HCT116 (cell line): ENCODE measurements around the gene TENT4A. TPM values are rescaled to one million over a fixed set of nuclear protein-coding genes. Genes with fewer than 3 reads are reported as not detected.

ENCODE experiments used
- ATAC-seq: fragments of 200-7000 bp; cut with Tn5 transposase; 2 replicates; pipeline ENCODE4 v1.9.1; 2020; ENCODE audit warnings: mild to moderate bottlenecking, moderate library complexity
- BruUV-seq: library from RNA; stranded (reverse); fragments of 400-500 nt; replicated peaks from 2 replicates; lab custom pipeline; 2021; lab: Mats Ljungman, UMichigan
- CTCF ChIA-PET: fragments of 300-600 bp; sonication (Branson Sonifier 250); formaldehyde crosslinking; loops from one replicate; lab custom pipeline; 2021; ENCODE audit warnings: antibody characterized with exemption; lab: Charles Lee
- POLR2A ChIA-PET: fragments of 300-600, 350-600 bp; sonication (Branson Sonifier 250); formaldehyde crosslinking; loops from one replicate; lab custom pipeline; 2021; ENCODE audit warnings: antibody characterized with exemption; lab: Charles Lee
- RAD21 ChIA-PET, 2 experiments: fragments of 300-600 bp; sonication (Branson Sonifier 250); formaldehyde crosslinking; loops; one replicate each; lab custom pipeline; 2023; ENCODE audit warnings: low total read pairs in 2 of 2; ENCODE audit not compliant: uncharacterized antibody in 2 of 2, unreplicated experiment in 2 of 2, low non-redundant PET in 1 of 2; lab: Charles Lee
- DNase-seq: peaks from one replicate; pipeline ENCODE4 v3.0.0-alpha.2; 2010; ENCODE audit warnings: low read depth, low spot score
- H2AFZ ChIP-seq: fragments of 200-600 bp; shearing (Covaris generic), sonication (generic); 2 replicates; pipeline ENCODE4 v1.6.1; 2017; ENCODE audit warnings: low read depth, mixed run types, mixed read lengths, antibody characterized with exemption, low read length; ENCODE audit not compliant: poor library complexity, severe bottlenecking
- H3K27ac ChIP-seq: 2 replicates; pipeline ENCODE4 v1.5.1; 2012; ENCODE audit warnings: low read depth, low read length
- H3K27me3 ChIP-seq: fragments of 200-600 bp; sonication (generic); 2 replicates; pipeline ENCODE4 v1.6.1; 2016; ENCODE audit warnings: mixed run types, low read length, mixed read lengths; ENCODE audit not compliant: insufficient read depth
- H3K36me3 ChIP-seq, 2 experiments: fragments of 200-500 bp in 1 of 2; fragments of 200-600 bp in 1 of 2; sonication (Bioruptor generic) in 1 of 2; sonication (generic) in 1 of 2; 2 replicates each; pipeline versions ENCODE4 v1.5.1 to v1.6.1; 2014 to 2016; ENCODE audit warnings: low read length in 2 of 2, inconsistent platforms in 1 of 2, mixed read lengths in 1 of 2, mixed run types in 1 of 2; ENCODE audit not compliant: insufficient read depth in 2 of 2, control insufficient read depth in 1 of 2
- H3K4me1 ChIP-seq, 2 experiments: fragments of 200-600 bp in 1 of 2; sonication (generic) in 1 of 2; 2 replicates each; pipeline versions ENCODE4 v1.5.1 to v1.6.1; 2012 to 2017; ENCODE audit warnings: low read length in 2 of 2, inconsistent platforms in 1 of 2, mild to moderate bottlenecking in 1 of 2, mixed read lengths in 1 of 2, mixed run types in 1 of 2, moderate library complexity in 1 of 2; ENCODE audit not compliant: insufficient read depth in 2 of 2, control insufficient read depth in 1 of 2
- H3K4me2 ChIP-seq: fragments of 200-600 bp; sonication (generic); 2 replicates; pipeline ENCODE4 v1.6.1; 2017; ENCODE audit warnings: mixed run types, low read length, mixed read lengths
- H3K4me3 ChIP-seq, 2 experiments: fragments of 200-600 bp in 1 of 2; sonication (generic) in 1 of 2; replicated peaks in 1 of 2; 2 replicates each; pipeline ENCODE4 v1.5.1; 2011 to 2016; ENCODE audit warnings: low read length in 2 of 2, control low read depth in 1 of 2, low read depth in 1 of 2, mild to moderate bottlenecking in 1 of 2, mixed read lengths in 1 of 2, mixed run types in 1 of 2
- H3K79me2 ChIP-seq: fragments of 200-600 bp; sonication (generic); 2 replicates; pipeline ENCODE4 v1.6.1; 2017; ENCODE audit warnings: mild to moderate bottlenecking, mixed run types, low read length, moderate library complexity, mixed read lengths; ENCODE audit not compliant: insufficient read depth
- H3K9ac ChIP-seq: fragments of 200-600 bp; sonication (generic); 2 replicates; pipeline ENCODE4 v1.6.1; 2016; ENCODE audit warnings: low read length, mixed read lengths
- H3K9me2 ChIP-seq: fragments of 200-600 bp; sonication (generic), shearing (Covaris generic); 2 replicates; pipeline ENCODE4 v1.6.1; 2017; ENCODE audit warnings: mixed run types, mild to moderate bottlenecking, moderate library complexity; ENCODE audit not compliant: insufficient read depth
- H3K9me3 ChIP-seq, 2 experiments: fragments of 200-500 bp in 1 of 2; fragments of 200-600 bp in 1 of 2; sonication (Bioruptor generic) in 1 of 2; sonication (generic) in 1 of 2; 2 replicates each; pipeline ENCODE4 v1.6.1; 2014 to 2017; ENCODE audit warnings: low read length in 2 of 2, mixed read lengths in 2 of 2, inconsistent platforms in 1 of 2, low read depth in 1 of 2, mild to moderate bottlenecking in 1 of 2, mixed run types in 1 of 2, moderate library complexity in 1 of 2; ENCODE audit not compliant: control insufficient read depth in 1 of 2, insufficient read depth in 1 of 2
- H4K20me1 ChIP-seq: fragments of 200-600 bp; sonication (generic), shearing (Covaris generic); 2 replicates; pipeline ENCODE4 v1.6.1; 2017; ENCODE audit warnings: mixed run types, mild to moderate bottlenecking, moderate library complexity; ENCODE audit not compliant: insufficient read depth
- CBX3 ChIP-seq: IDR thresholded peaks from 2 replicates; pipeline ENCODE4 v1.6.1; 2012; ENCODE audit warnings: low read depth
- CEBPB ChIP-seq: IDR thresholded peaks from 2 replicates; pipeline ENCODE4 v1.6.1; 2012; ENCODE audit warnings: low read depth
- FOSL1 ChIP-seq: IDR thresholded peaks from 2 replicates; pipeline ENCODE4 v1.6.1; 2012; ENCODE audit warnings: low read depth
- JUND ChIP-seq: IDR thresholded peaks from 2 replicates; pipeline ENCODE4 v1.6.1; 2012
- POLR2AphosphoS5 ChIP-seq: IDR thresholded peaks from 2 replicates; pipeline ENCODE4 v1.6.1; 2011; ENCODE audit warnings: mild to moderate bottlenecking, low read depth, low read length, moderate library complexity
- RAD21 ChIP-seq: IDR thresholded peaks from 2 replicates; pipeline ENCODE4 v1.6.1; 2012; ENCODE audit warnings: low read depth, mild to moderate bottlenecking
- SP1 ChIP-seq: IDR thresholded peaks from 2 replicates; pipeline ENCODE4 v1.6.1; 2012; ENCODE audit warnings: low read depth
- TCF7L2 ChIP-seq: IDR thresholded peaks from 2 replicates; pipeline ENCODE4 v1.7.0; 2011; ENCODE audit warnings: borderline replicate concordance, inconsistent platforms; ENCODE audit not compliant: insufficient read depth, insufficient read length; ENCODE audit errors: extremely low read depth
- ZFX ChIP-seq: fragments of 450-650 bp; IDR thresholded peaks from 2 replicates; pipeline ENCODE4 v1.6.1; 2017
- intact Hi-C: fragments of 100-400 bp; cut with micrococcal nuclease; formaldehyde crosslinking; loops from 2 replicates; pipeline ENCODE4 v1.10.0; 2022
- total RNA-seq: library from RNA; stranded (reverse); gene quantifications from one replicate; pipeline ENCODE4 v1.2.1, GENCODE V29; 2021; ENCODE audit not compliant: unreplicated experiment
- TF ChIP-seq, protein P1 (sequence below): IDR thresholded peaks from 2 replicates; pipeline ENCODE4 v1.6.1; 2011; ENCODE audit warnings: mild to moderate bottlenecking, low read length, moderate library complexity; ENCODE audit not compliant: insufficient replicate concordance; ENCODE audit errors: extremely low read depth
- TF ChIP-seq, protein P2 (sequence below): IDR thresholded peaks from 2 replicates; pipeline ENCODE4 v1.6.1; 2012

The TENT4A gene
- total RNA-seq, 1 experiment from 2014 or later, result 39.8 TPM

DNA sequence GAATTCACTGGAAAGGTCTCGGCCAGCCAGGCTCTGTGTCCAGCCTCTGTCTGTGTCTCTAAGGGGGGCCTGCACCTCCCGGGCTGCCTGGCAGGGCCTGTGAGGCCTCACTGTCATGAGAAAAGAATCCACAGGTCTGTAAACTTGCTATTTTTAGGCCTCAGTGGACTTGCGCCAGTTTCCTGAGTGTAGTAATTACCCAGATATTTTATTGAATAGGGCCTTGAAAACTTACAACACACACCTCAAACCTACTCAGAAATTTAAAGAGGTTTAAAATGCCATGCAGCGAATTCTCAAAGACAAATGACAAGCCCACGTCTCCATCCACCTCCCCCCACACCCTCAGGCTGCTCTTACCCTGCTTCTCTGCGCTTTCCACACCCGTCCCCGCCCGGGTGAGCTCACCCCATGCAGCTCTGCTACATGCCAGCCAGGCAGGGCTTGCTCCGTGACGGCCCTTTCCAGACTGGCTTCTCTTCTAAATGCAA lies 8.8 kb upstream of the TENT4A start:
- H3K27ac ChIP-seq, result peak overlapping the region; percentile 52
- H3K4me1 ChIP-seq, result peaks cover 14 to 21% of the 10 kb centered on the region in 2 experiments
- no peaks in the 10 kb centered on the region for H3K9me3 ChIP-seq
- ChIA-PET CTCF (no interaction called here), RAD21 (no interaction called here), POLR2A (no interaction called here)
- TF ChIP-seq CEBPB (no peak), FOSL1 (no peak), RAD21 (no peak), CBX3 (peak; percentile 47; the same call in 1 of the 2 replicates), JUND (peak; percentile 36; the same call in 1 of the 2 replicates), POLR2AphosphoS5 (no peak), TCF7L2 (no peak), ZFX (no peak; the same call in 1 of the 2 replicates), SP1 (peak; percentile 52; the same call in 1 of the 2 replicates)
- TF ChIP-seq, protein P1, sequence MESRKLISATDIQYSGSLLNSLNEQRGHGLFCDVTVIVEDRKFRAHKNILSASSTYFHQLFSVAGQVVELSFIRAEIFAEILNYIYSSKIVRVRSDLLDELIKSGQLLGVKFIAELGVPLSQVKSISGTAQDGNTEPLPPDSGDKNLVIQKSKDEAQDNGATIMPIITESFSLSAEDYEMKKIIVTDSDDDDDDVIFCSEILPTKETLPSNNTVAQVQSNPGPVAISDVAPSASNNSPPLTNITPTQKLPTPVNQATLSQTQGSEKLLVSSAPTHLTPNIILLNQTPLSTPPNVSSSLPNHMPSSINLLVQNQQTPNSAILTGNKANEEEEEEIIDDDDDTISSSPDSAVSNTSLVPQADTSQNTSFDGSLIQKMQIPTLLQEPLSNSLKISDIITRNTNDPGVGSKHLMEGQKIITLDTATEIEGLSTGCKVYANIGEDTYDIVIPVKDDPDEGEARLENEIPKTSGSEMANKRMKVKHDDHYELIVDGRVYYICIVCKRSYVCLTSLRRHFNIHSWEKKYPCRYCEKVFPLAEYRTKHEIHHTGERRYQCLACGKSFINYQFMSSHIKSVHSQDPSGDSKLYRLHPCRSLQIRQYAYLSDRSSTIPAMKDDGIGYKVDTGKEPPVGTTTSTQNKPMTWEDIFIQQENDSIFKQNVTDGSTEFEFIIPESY, result no peak
- TF ChIP-seq, protein P2, sequence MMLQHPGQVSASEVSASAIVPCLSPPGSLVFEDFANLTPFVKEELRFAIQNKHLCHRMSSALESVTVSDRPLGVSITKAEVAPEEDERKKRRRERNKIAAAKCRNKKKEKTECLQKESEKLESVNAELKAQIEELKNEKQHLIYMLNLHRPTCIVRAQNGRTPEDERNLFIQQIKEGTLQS, result no peak
- H3K36me3 ChIP-seq, result no peaks in the 10 kb centered on the region
- H3K4me3 ChIP-seq, result peak overlapping the region in 1 of 2 experiments; percentile 32; a peak in 2 of 4 replicates
- peak overlapping the region; percentile 75 for H2AFZ ChIP-seq
- DNase-seq (no peak), ATAC-seq (peak; percentile 75)
- H4K20me1 ChIP-seq, result no peaks in the 10 kb centered on the region
- H3K79me2 ChIP-seq, result no peaks in the 10 kb centered on the region
- no peaks in the 10 kb centered on the region for H3K9me2 ChIP-seq
- intact Hi-C loops, result no loop called here
- BruUV-seq, result no TSS peak
- peak overlapping the region; percentile 45 for H3K9ac ChIP-seq
- no peaks in the 10 kb centered on the region for H3K27me3 ChIP-seq
- H3K4me2 ChIP-seq, result peak overlapping the region; percentile 70
